HepG2 (cell line): ENCODE measurements around the gene EGFL8. TPM values are rescaled to one million over a fixed set of nuclear protein-coding genes. Genes with fewer than 3 reads are reported as not detected.

Source experiments
- CHD4 ChIP-seq: fragments of 200-600 bp; sonication (generic); IDR thresholded peaks from 2 replicates; pipeline ENCODE4 v1.7.0; 2017; ENCODE audit warnings: mild to moderate bottlenecking, low read length, borderline replicate concordance
- KLF12 ChIP-seq: sonication (generic); formaldehyde crosslinking; IDR thresholded peaks from 2 replicates; pipeline ENCODE4 v1.4.0; 2020; ENCODE audit warnings: missing genetic modification reagents, borderline replicate concordance
- MED8 ChIP-seq: sonication (generic); formaldehyde crosslinking; IDR thresholded peaks from 2 replicates; pipeline ENCODE4 v1.8.1; 2023; ENCODE audit warnings: mild to moderate bottlenecking, missing genetic modification reagents; ENCODE audit not compliant: insufficient replicate concordance
- MIER2 ChIP-seq: IDR thresholded peaks from 2 replicates; pipeline ENCODE4 v1.6.1; 2016; ENCODE audit warnings: missing biosample characterization, missing genetic modification reagents
- MYC ChIP-seq: sonication (generic); formaldehyde crosslinking; IDR thresholded peaks from 2 replicates; pipeline ENCODE4 v1.9.0; 2021; ENCODE audit warnings: missing genetic modification reagents, borderline replicate concordance
- NR2F6 ChIP-seq, 2 experiments: IDR thresholded peaks; 2 replicates each; pipeline ENCODE4 v1.6.1; 2016; ENCODE audit warnings: antibody characterized with exemption in 1 of 2, mild to moderate bottlenecking in 1 of 2
- PCBP2 ChIP-seq: fragments of 200-400 bp; formaldehyde crosslinking; optimal IDR thresholded peaks from 2 replicates; pipeline ENCODE3; 2018; ENCODE audit warnings: low read length, low read depth; ENCODE audit not compliant: poor library complexity, severe bottlenecking
- PTBP1 ChIP-seq: fragments of 200-400 bp; formaldehyde crosslinking; IDR thresholded peaks from 2 replicates; pipeline ENCODE4 v1.6.1; 2018; ENCODE audit warnings: low read length, low read depth; ENCODE audit not compliant: poor library complexity, severe bottlenecking
- RFX5 ChIP-seq: IDR thresholded peaks from 2 replicates; pipeline ENCODE4 v1.6.1; 2011; ENCODE audit warnings: low read depth, low read length, improper control_type of control experiment
- SPEN ChIP-seq: sonication (generic); formaldehyde crosslinking; IDR thresholded peaks from 2 replicates; pipeline ENCODE4 v1.5.1; 2020; ENCODE audit warnings: low read depth, mild to moderate bottlenecking, missing genetic modification reagents
- TAF15 ChIP-seq: fragments of 200-400 bp; formaldehyde crosslinking; IDR thresholded peaks from one replicate; pipeline ENCODE4 v1.6.1; 2018; ENCODE audit warnings: mild to moderate bottlenecking, low read depth, low read length; ENCODE audit not compliant: poor library complexity, severe bottlenecking
- ZC3H13 ChIP-seq: sonication (generic); formaldehyde crosslinking; IDR thresholded peaks from 2 replicates; pipeline ENCODE4 v1.8.1; 2023; ENCODE audit warnings: mild to moderate bottlenecking, missing genetic modification reagents, moderate library complexity
- ZFAT ChIP-seq: sonication (generic); formaldehyde crosslinking; conservative IDR thresholded peaks from 2 replicates; pipeline ENCODE4 v1.8.1; 2023; ENCODE audit warnings: missing genetic modification reagents, inconsistent platforms
- ZMYM3 ChIP-seq: sonication (generic); formaldehyde crosslinking; IDR thresholded peaks from 2 replicates; pipeline ENCODE4 v1.5.1; 2020; ENCODE audit warnings: mild to moderate bottlenecking, missing genetic modification reagents
- ZNF34 ChIP-seq: sonication (generic); formaldehyde crosslinking; IDR thresholded peaks from 2 replicates; pipeline ENCODE4 v1.4.0; 2020; ENCODE audit warnings: mild to moderate bottlenecking, missing genetic modification reagents, borderline replicate concordance
- ZNF652 ChIP-seq: IDR thresholded peaks from 2 replicates; pipeline ENCODE4 v1.6.1; 2016; ENCODE audit warnings: low read depth, borderline replicate concordance
- ZNF724P ChIP-seq: sonication (generic); formaldehyde crosslinking; IDR thresholded peaks from 2 replicates; pipeline ENCODE4 v1.8.0; 2022; ENCODE audit warnings: missing genetic modification reagents, borderline replicate concordance
- polyA plus RNA-seq, 8 experiments: library from polyadenylated mRNA; depleted of rRNA in 3 of 8; stranded (reverse) in 7 of 8; unstranded in 1 of 8; fragments of >200 nt; fragmentation: Illumina TruSeq in 4 of 8; extraction: Trizol in 4 of 8; gene quantifications; 2 replicates each; pipeline versions ENCODE4 v1.2.1 to v1.2.3, GENCODE V29; 2011 to 2016; ENCODE audit warnings: low read depth in 4 of 8, missing spikeins in 1 of 8, mixed read lengths in 1 of 8; ENCODE audit not compliant: insufficient read depth in 1 of 8
- total RNA-seq, 5 experiments: library from RNA; depleted of rRNA; stranded (reverse); fragments of >200 nt; fragmentation: Illumina TruSeq; extraction: Trizol; gene quantifications; 2 replicates each; pipeline ENCODE4 v1.2.3, GENCODE V29; 2016; ENCODE audit warnings: low read depth in 1 of 5
- TF ChIP-seq, protein P1 (sequence below): sonication (generic); formaldehyde crosslinking; conservative IDR thresholded peaks from 2 replicates; pipeline ENCODE4 v1.8.0; 2022; ENCODE audit warnings: mild to moderate bottlenecking, moderate library complexity, missing genetic modification reagents
- TF ChIP-seq, protein P2 (sequence below): sonication (generic); formaldehyde crosslinking; IDR thresholded peaks from 2 replicates; pipeline ENCODE4 v1.4.0; 2020; ENCODE audit warnings: mild to moderate bottlenecking, missing genetic modification reagents
- TF ChIP-seq, protein P3 (sequence below): sonication (generic); formaldehyde crosslinking; conservative IDR thresholded peaks from 2 replicates; pipeline ENCODE4 v1.8.0; 2022; ENCODE audit warnings: missing genetic modification reagents

EGFL8 gene
- total and polyA plus RNA-seq, 2 of the 13 experiments (the other 11 are each of a cell fraction or from before 2014, with no cell fraction given) = 10.0 to 11.5 TPM

DNA sequence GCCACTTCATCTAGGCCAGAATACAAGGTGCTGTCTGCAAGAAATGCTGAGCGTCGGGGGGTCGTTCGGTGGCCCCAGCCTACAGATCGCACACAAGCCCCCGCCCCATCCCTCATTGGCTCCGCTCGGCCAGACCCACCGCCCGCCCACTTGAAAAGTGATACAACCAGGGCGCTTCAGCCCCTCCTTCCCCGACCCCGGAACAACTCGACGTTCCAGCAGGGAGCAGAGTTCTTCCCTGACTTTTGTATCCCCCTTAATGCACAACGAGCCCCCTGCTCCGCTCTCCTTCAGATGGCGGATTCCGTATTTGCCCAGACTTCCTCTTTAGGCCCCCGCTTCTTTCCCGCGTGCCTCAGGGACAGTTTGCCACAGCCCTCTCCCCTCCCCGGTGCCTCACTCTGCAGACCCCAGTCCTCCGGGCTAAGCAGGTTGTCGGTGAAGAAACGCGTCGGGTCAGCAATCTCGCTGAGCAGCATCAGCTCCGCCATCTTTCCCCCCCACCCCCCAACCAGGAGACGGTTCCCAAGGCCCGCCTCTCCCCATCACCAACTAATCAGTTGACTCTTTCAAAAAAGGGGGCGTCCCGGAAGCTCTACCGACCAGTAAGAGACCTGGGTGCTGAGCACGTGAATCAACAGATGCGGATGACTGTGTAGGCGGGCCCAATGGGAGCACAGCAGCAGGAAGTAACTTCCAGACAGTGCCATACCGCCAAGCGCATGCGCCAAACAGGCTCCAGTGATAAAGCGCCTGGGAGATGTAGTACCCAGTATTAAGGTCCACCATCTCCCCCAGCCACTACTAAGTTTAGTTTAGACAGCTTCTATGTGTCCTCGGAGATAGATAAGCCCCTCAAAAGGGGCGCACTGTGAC is 36.4 kb upstream of the EGFL8 start, which contains the start of gene ATF6B (continued):
- TF ChIP-seq SPEN (CRISPR knock-in tag) (peak; percentile 61), PCBP2 (no peak), CHD4 (no peak), PTBP1 (peak; percentile 70), ZNF652 (CRISPR knock-in tag) (no peak), ZNF34 (CRISPR knock-in tag) (no peak), ZNF724P (CRISPR knock-in tag) (peak; percentile 45; the same call in 1 of the 2 replicates), ZC3H13 (CRISPR knock-in tag) (peak; percentile 85), MIER2 (CRISPR knock-in tag) (no peak), ZFAT (CRISPR knock-in tag) (no peak), MYC (no peak; the same call in 1 of the 2 replicates), MED8 (no peak), TAF15 (no peak), ZMYM3 (peak; percentile 58; the same call in 1 of the 2 replicates), NR2F6 (IDR thresholded peaks at IDR 0.05) (no peak), NR2F6 (CRISPR knock-in tag; IDR thresholded peaks at IDR 0.05) (no peak), RFX5 (peak; percentile 54), KLF12 (CRISPR knock-in tag) (no peak)
- TF ChIP-seq, protein P1, sequence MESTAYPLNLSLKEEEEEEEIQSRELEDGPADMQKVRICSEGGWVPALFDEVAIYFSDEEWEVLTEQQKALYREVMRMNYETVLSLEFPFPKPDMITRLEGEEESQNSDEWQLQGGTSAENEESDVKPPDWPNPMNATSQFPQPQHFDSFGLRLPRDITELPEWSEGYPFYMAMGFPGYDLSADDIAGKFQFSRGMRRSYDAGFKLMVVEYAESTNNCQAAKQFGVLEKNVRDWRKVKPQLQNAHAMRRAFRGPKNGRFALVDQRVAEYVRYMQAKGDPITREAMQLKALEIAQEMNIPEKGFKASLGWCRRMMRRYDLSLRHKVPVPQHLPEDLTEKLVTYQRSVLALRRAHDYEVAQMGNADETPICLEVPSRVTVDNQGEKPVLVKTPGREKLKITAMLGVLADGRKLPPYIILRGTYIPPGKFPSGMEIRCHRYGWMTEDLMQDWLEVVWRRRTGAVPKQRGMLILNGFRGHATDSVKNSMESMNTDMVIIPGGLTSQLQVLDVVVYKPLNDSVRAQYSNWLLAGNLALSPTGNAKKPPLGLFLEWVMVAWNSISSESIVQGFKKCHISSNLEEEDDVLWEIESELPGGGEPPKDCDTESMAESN (CRISPR knock-in tag) = 0 out of 2 replicates have a peak, but pooled peaks have one; percentile 40
- TF ChIP-seq, protein P2, sequence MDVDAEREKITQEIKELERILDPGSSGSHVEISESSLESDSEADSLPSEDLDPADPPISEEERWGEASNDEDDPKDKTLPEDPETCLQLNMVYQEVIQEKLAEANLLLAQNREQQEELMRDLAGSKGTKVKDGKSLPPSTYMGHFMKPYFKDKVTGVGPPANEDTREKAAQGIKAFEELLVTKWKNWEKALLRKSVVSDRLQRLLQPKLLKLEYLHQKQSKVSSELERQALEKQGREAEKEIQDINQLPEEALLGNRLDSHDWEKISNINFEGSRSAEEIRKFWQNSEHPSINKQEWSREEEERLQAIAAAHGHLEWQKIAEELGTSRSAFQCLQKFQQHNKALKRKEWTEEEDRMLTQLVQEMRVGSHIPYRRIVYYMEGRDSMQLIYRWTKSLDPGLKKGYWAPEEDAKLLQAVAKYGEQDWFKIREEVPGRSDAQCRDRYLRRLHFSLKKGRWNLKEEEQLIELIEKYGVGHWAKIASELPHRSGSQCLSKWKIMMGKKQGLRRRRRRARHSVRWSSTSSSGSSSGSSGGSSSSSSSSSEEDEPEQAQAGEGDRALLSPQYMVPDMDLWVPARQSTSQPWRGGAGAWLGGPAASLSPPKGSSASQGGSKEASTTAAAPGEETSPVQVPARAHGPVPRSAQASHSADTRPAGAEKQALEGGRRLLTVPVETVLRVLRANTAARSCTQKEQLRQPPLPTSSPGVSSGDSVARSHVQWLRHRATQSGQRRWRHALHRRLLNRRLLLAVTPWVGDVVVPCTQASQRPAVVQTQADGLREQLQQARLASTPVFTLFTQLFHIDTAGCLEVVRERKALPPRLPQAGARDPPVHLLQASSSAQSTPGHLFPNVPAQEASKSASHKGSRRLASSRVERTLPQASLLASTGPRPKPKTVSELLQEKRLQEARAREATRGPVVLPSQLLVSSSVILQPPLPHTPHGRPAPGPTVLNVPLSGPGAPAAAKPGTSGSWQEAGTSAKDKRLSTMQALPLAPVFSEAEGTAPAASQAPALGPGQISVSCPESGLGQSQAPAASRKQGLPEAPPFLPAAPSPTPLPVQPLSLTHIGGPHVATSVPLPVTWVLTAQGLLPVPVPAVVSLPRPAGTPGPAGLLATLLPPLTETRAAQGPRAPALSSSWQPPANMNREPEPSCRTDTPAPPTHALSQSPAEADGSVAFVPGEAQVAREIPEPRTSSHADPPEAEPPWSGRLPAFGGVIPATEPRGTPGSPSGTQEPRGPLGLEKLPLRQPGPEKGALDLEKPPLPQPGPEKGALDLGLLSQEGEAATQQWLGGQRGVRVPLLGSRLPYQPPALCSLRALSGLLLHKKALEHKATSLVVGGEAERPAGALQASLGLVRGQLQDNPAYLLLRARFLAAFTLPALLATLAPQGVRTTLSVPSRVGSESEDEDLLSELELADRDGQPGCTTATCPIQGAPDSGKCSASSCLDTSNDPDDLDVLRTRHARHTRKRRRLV = no peak
- TF ChIP-seq, protein P3, sequence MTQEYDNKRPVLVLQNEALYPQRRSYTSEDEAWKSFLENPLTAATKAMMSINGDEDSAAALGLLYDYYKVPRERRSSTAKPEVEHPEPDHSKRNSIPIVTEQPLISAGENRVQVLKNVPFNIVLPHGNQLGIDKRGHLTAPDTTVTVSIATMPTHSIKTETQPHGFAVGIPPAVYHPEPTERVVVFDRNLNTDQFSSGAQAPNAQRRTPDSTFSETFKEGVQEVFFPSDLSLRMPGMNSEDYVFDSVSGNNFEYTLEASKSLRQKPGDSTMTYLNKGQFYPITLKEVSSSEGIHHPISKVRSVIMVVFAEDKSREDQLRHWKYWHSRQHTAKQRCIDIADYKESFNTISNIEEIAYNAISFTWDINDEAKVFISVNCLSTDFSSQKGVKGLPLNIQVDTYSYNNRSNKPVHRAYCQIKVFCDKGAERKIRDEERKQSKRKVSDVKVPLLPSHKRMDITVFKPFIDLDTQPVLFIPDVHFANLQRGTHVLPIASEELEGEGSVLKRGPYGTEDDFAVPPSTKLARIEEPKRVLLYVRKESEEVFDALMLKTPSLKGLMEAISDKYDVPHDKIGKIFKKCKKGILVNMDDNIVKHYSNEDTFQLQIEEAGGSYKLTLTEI (CRISPR knock-in tag) = no peak
